Endothelial cell of umbilical vein (primary cell): ENCODE data around the gene DIS3L2. TPM values are rescaled to one million over a fixed set of nuclear protein-coding genes. Genes with fewer than 3 reads are reported as not detected.

Source experiments
- BruUV-seq: library from RNA; stranded (reverse); fragments of 400-500 nt; replicated peaks from 2 replicates; lab custom pipeline; 2021; lab: Mats Ljungman, UMichigan
- CTCF ChIA-PET: fragments of 300-600, 350-600 bp; sonication (Branson Sonifier 250); formaldehyde crosslinking; loops from one replicate; lab custom pipeline; 2021; ENCODE audit warnings: antibody characterized with exemption, inconsistent platforms; lab: Charles Lee
- POLR2A ChIA-PET: fragments of 300-600, 350-600 bp; sonication (Branson Sonifier 250); formaldehyde crosslinking; loops from one replicate; lab custom pipeline; 2021; ENCODE audit warnings: antibody characterized with exemption, inconsistent platforms; lab: Charles Lee
- DNase-seq: peaks from one replicate; pipeline ENCODE4 v3.0.0-alpha.2; 2011; ENCODE audit warnings: low read depth, low spot score
- FAIRE-seq: peaks from 2 replicates; lab custom pipeline; 2011; peaks lifted over from hg19 to GRCh38; lab: Jason Lieb, UNC
- H2AFZ ChIP-seq: 2 replicates; pipeline ENCODE4 v1.6.0; 2012; ENCODE audit warnings: low read depth, low read length, control low read depth, inconsistent platforms
- H3K27ac ChIP-seq: 2 replicates; pipeline ENCODE4 v1.5.1; 2011; ENCODE audit warnings: low read depth, mild to moderate bottlenecking, control low read depth, low read length, moderate library complexity; ENCODE audit not compliant: insufficient read depth
- H3K27me3 ChIP-seq, 2 experiments: 2 replicates each; pipeline versions ENCODE4 v1.6.0 to v1.6.1; 2011; ENCODE audit warnings: low read length in 2 of 2, mixed read lengths in 1 of 2; ENCODE audit not compliant: control insufficient read depth in 2 of 2, insufficient read depth in 2 of 2
- H3K36me3 ChIP-seq, 2 experiments: 2 replicates in 1 of 2; 3 replicates in 1 of 2; pipeline ENCODE4 v1.5.1; 2011; ENCODE audit warnings: low read length in 2 of 2, mild to moderate bottlenecking in 1 of 2, moderate library complexity in 1 of 2; ENCODE audit not compliant: control insufficient read depth in 2 of 2, insufficient read depth in 2 of 2; ENCODE audit errors: extremely low read depth in 1 of 2
- H3K4me1 ChIP-seq: 3 replicates; pipeline ENCODE4 v1.5.1; 2011; ENCODE audit warnings: mild to moderate bottlenecking, low read length; ENCODE audit not compliant: control insufficient read depth, insufficient read depth; ENCODE audit errors: extremely low read depth
- H3K4me2 ChIP-seq: 2 replicates; pipeline ENCODE4 v1.6.1; 2011; ENCODE audit warnings: low read length, control low read depth, mixed read lengths; ENCODE audit not compliant: insufficient read depth
- H3K4me3 ChIP-seq, 3 experiments: fragments of 200-600 bp in 1 of 3; sonication (generic), shearing (Covaris generic) in 1 of 3; replicated peaks in 1 of 3; 2 replicates each; pipeline ENCODE4 v1.5.1; 2011 to 2016; ENCODE audit warnings: control low read depth in 3 of 3, low read length in 3 of 3, mild to moderate bottlenecking in 2 of 3, inconsistent platforms in 1 of 3, low read depth in 1 of 3, moderate library complexity in 1 of 3; ENCODE audit not compliant: insufficient read depth in 1 of 3
- H3K79me2 ChIP-seq: 2 replicates; pipeline ENCODE4 v1.6.0; 2012; ENCODE audit warnings: low read length, inconsistent platforms; ENCODE audit not compliant: control insufficient read depth, insufficient read depth
- H3K9ac ChIP-seq: replicated peaks from 2 replicates; pipeline ENCODE3; 2011; ENCODE audit warnings: low read length, control low read depth; ENCODE audit not compliant: insufficient read depth; ENCODE audit errors: extremely low read depth
- H3K9me1 ChIP-seq: replicated peaks from 3 replicates; pipeline ENCODE4 v1.6.0; 2011; ENCODE audit warnings: mild to moderate bottlenecking, low read length; ENCODE audit not compliant: control insufficient read depth, insufficient read depth; ENCODE audit errors: extremely low read depth
- H3K9me3 ChIP-seq: replicated peaks from 2 replicates; pipeline ENCODE4 v1.5.1; 2012; ENCODE audit warnings: low read length, inconsistent platforms; ENCODE audit not compliant: control insufficient read depth, insufficient read depth
- H4K20me1 ChIP-seq: replicated peaks from 2 replicates; pipeline ENCODE3; 2011; ENCODE audit warnings: mild to moderate bottlenecking, low read length; ENCODE audit not compliant: control insufficient read depth, insufficient read depth; ENCODE audit errors: extremely low read depth
- EZH2 ChIP-seq: IDR thresholded peaks from 2 replicates; pipeline ENCODE4 v1.6.1; 2012; ENCODE audit warnings: borderline replicate concordance, low read depth, mild to moderate bottlenecking, moderate library complexity, low read length, inconsistent platforms; ENCODE audit not compliant: severe bottlenecking
- FOS ChIP-seq: IDR thresholded peaks from 2 replicates; pipeline ENCODE4 v1.6.1; 2011; ENCODE audit warnings: mild to moderate bottlenecking, low read length, moderate library complexity, borderline replicate concordance; ENCODE audit not compliant: insufficient read depth
- GATA2 ChIP-seq: IDR thresholded peaks from 2 replicates; pipeline ENCODE4 v1.7.0; 2011; ENCODE audit warnings: low read depth, mild to moderate bottlenecking, moderate library complexity, mixed read lengths, low read length; ENCODE audit not compliant: insufficient read length, insufficient read depth
- JUN ChIP-seq: IDR thresholded peaks from 2 replicates; pipeline ENCODE4 v1.6.1; 2011; ENCODE audit warnings: borderline replicate concordance, low read depth; ENCODE audit not compliant: insufficient read length, insufficient read depth
- MYC ChIP-seq: IDR thresholded peaks from one replicate; pipeline ENCODE4 v1.6.1; 2011; ENCODE audit warnings: mild to moderate bottlenecking, low read depth, low read length
- POLR2A ChIP-seq: IDR thresholded peaks from 2 replicates; pipeline ENCODE4 v1.6.1; 2012; ENCODE audit warnings: low read depth, mild to moderate bottlenecking, control low read depth, low read length
- POLR2AphosphoS5 ChIP-seq: IDR thresholded peaks from 2 replicates; pipeline ENCODE4 v1.6.1; 2012; ENCODE audit warnings: low read depth, mild to moderate bottlenecking, control low read depth, low read length, moderate library complexity; ENCODE audit not compliant: insufficient read depth
- dilution Hi-C: fragments of 300-500 bp; cut with MboI; formaldehyde crosslinking; loops from one replicate; pipeline ENCODE4 v1.15.0; 2019; ENCODE audit warnings: low sequenced_read_pairs; ENCODE audit not compliant: extremely low pct_ligation_motif_present
- intact Hi-C: fragments of 100-400 bp; cut with micrococcal nuclease; formaldehyde crosslinking; loops from one replicate; pipeline ENCODE4 v1.10.0; 2022
- polyA plus RNA-seq, 4 experiments: library from polyadenylated mRNA; depleted of rRNA in 3 of 4; stranded (reverse) in 3 of 4; unstranded in 1 of 4; fragments of >200 nt; gene quantifications; 2 replicates each; pipeline versions ENCODE4 v1.2.1 to v1.2.3, GENCODE V29; 2011 to 2012; ENCODE audit warnings: missing spikeins in 1 of 4
- total RNA-seq: library from RNA; stranded (reverse); gene quantifications from 2 replicates; pipeline ENCODE4 v1.2.3, GENCODE V29; 2021
- TF ChIP-seq, protein P1 (sequence below): IDR thresholded peaks from 2 replicates; pipeline ENCODE4 v1.6.1; 2011; ENCODE audit not compliant: insufficient read depth, insufficient read length

DIS3L2 gene
- total and polyA plus RNA-seq, 2 donors (not counting 3 experiments of a cell fraction or from before 2014, with no cell fraction given) = 14.6 to 31.2 TPM

DNA sequence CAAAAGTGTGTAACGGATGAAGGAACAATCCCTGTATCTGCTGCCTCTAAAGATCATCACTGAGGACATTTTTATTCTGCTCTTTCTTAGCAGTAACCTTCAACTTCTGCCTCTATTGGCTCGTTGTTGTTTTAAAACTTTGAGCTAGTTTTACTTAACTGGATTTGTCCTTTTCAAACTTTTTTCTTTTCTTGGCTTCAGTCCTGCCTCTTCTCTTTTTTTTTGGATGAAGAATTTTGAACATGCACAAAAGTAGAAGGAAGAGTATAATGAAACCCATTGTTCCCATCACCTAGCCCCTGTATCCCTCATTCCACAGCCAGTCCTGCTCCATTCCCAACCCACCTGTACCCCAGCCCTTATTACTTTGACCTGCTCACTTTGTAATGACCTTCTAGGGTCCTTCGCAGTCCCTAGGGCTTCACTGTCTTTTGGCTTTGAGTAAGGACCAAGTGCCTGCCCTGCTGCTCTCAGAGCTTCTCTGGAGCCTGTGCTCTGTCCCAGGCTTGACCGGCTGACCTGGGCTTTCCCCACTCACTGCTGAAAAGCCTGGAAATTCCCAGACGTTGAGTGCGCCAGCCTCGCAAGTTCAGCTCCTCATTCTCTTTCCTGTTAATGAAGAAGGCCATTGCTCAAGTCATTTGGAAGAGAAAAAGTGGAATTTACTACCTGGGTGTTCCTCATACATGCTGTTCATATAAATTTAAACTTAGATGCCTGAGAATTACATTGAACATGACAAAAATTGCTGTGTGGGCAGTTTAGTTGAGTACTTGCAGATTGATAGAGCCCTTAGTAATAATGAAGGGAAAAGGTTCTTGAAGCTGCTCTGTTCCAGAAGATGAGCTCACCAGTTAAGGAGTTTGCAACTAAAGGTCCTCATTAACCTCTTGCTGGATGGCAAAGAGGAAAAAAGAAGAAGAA, 267.7 kb downstream of the DIS3L2 start:
- intact Hi-C loops (no loop called here), dilution Hi-C loops (no loop called here)
- H2AFZ ChIP-seq = no peak overlapping the region
- H3K4me3 ChIP-seq = no peak overlapping the region
- no peak for FAIRE-seq
- H3K79me2 ChIP-seq = no peaks in the 10 kb centered on the region
- ChIA-PET CTCF (interaction anchor here (0.7 to 2.2 kb wide), 4 partner anchors 14 to 304 kb away, joined by 3 to 6 read pairs (median 3); no protein-coding TSS in a partner anchor), POLR2A (interaction anchor here (0.5 kb wide), 1 partner anchor 113 kb away, joined by 4 read pairs; no protein-coding TSS in a partner anchor)
- no peaks in the 10 kb centered on the region for H3K27me3 ChIP-seq
- no peak overlapping the region for H3K27ac ChIP-seq
- H3K36me3 ChIP-seq = no peaks in the 10 kb centered on the region
- no peaks in the 10 kb centered on the region for H3K9me1 ChIP-seq
- no TSS peak for BruUV-seq
- TF ChIP-seq POLR2AphosphoS5 = no peak
- TF ChIP-seq FOS = no peak
- no peak for TF ChIP-seq GATA2
- no peak for TF ChIP-seq EZH2
- no peak for TF ChIP-seq JUN
- TF ChIP-seq MYC = no peak
- TF ChIP-seq POLR2A = no peak
- TF ChIP-seq, protein P1, sequence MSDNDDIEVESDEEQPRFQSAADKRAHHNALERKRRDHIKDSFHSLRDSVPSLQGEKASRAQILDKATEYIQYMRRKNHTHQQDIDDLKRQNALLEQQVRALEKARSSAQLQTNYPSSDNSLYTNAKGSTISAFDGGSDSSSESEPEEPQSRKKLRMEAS = no peak
- no peak overlapping the region for H3K4me2 ChIP-seq
- H3K9ac ChIP-seq = no peak overlapping the region
- H4K20me1 ChIP-seq = no peaks in the 10 kb centered on the region
- H3K9me3 ChIP-seq = no peaks in the 10 kb centered on the region
- DNase-seq = peak; percentile 37
- no peaks in the 10 kb centered on the region for H3K4me1 ChIP-seq
